NCI-H2081 treated with DMSO at 0.1 percent for 48 hours (cell line): ENCODE measurements around the gene RAMP1.
"Not testable (repeated sequence)": the region's sequence is repeated elsewhere in the genome, so short reads cannot be mapped to it uniquely, and the experiment has no call there.

ENCODE experiments used
- DNase-seq: peaks from one replicate; lab custom pipeline; 2025; lab: John Stamatoyannopoulos, UW

RAMP1 gene

DNA sequence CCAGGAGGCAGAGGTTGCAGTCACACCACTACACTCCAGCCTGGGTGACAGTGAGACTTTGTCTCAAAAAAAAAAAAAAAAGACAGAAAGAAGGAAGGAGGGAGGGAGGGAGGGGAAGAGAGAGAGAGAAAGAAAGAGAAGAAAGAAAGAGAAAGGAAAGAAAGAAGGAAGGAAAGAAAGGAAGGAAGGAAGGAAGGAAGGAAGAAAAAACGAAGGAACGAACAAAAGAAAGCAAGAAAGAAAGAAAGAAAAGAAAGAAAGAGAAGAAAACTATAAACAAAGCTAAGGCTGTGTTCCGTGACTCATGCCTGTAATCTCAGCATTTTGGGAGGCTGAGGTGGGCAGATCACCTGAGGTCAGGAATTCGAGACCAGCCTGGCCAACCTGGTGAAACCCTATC is 91.9 kb downstream of the RAMP1 start:
- not testable (repeated sequence) for DNase-seq

DNA sequence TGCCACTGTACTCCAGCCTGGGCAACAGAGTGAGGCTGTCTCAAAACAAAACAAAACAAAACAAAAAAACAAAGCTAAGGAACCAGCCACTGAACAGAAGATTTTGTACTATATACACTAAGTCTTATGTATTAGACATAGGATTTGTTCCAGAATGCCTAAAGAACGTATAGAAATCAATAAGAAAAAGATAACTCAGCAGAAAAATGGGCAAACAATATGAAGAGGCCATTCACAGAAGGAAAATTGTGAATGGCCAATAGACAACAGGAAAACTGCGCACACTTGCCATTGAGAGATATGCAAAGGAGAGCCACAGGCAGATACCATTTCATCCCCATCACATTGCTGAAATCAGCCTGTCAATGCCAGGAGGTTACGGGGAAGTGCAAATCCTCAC is 92.5 kb downstream of the RAMP1 start:
- DNase-seq, result no peak

DNA sequence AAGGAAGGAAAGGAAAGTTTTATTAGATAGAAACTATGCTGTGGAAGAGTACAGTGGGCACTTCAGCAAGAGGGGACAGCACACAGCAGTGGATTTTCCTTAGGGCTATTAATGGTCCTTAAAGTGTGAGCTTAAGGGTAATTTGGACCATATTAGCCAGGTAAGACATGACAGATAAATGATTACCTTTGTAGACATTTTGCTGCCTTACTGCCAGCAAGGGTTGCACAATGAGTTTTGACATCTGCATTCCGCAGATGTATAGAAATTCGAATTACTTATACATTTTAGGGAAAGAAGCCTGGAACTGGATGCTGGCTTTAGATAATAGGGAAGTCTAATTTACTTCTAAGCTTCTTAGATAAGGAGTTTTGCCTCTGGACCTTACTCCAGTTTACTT is 93.4 kb downstream of the RAMP1 start:
- DNase-seq, result no peak

DNA sequence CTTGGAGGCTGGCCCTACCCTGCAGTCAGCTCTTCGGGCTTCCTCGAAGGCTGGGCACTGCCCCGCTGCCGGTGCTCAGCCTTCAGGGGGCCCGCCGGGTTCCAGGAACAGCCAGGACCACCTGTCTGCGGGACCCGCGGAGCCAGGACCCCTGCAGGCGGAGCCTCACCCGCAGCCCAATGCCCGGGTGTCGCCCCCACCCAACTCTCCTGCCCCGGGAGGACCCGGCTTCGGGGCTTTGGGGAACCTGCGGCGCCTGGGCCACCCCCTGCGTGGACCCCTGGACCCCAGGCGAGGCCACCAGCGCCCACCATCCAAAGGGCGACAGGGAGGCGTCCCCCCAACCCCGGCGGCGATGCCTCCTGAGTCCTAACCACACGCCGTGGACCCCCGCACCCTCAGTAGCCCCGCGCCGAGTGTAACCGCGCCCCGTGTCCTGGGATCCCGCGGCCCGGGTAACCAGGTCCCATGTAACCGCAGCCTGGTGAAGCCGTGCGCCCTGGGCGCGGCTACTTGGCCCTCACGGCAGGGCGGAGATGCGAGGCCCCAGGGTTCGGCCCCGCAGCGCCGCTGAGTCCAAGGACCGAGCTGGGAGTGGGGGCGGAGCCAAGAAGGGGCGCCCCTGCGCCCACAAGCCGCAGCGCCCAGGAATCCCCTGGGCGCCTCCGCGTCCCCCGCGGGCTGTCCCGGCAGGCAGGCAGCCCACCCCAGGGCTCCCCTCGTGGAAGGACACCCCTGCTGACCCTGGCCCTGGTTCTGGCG is 96.4 kb downstream of the RAMP1 start:
- DNase-seq, result no peak

DNA sequence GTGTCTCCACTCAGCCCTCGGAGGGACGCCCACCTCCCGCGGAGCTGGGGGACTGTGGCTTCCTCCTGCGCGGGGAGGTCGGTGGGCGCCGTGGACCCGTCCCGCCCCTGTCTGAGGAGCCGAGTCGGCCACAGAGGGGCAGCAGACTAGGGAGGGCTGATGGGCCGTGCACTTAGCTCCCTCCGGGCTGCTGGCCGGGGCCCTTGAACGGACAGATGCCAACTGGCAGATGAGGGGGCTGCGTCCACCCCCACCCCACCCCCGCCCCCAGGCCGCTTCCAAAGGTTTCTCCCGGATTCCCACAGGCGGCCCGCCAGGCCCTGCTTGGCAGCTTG is 96.9 kb downstream of the RAMP1 start:
- DNase-seq, result no peak

DNA sequence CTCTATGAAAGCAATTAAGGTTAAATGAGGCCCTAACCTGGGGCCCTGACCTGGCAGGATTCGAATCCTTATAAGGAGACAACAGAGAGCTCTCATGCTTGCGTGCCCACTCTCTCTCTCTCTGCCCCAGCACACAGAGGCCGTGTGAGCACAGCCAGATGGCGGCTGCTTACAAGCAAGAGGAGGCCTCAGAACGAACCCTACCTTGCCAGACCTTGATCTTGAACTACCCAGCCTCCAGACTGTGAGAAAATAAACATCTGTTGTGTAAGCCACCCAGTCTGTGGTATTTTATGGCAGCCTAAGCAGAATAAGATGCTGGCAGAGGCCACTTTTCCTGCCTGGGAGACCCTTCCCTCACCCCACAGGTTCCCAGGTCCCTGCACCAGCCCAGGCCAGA is 102.2 kb downstream of the RAMP1 start:
- no peak for DNase-seq
